Subcutaneous abdominal adipose tissue (tissue), 5 donors: ENCODE data around the gene ABCC5.

Experiments
- H3K27ac ChIP-seq: one replicate; pipeline ENCODE4 v1.7.0; 2013; ENCODE audit warnings: low read depth, mild to moderate bottlenecking, inconsistent platforms, low read length, moderate library complexity
- H3K27me3 ChIP-seq, 5 donors: one replicate each; pipeline ENCODE4 v1.7.0; 2013; ENCODE audit warnings: low read length in 5 of 5, inconsistent platforms in 1 of 5; ENCODE audit not compliant: control insufficient read depth in 5 of 5, insufficient read depth in 4 of 5
- H3K36me3 ChIP-seq, 5 donors: one replicate each; pipeline ENCODE4 v1.7.0; 2013; ENCODE audit warnings: low read length in 5 of 5; ENCODE audit not compliant: control insufficient read depth in 5 of 5, insufficient read depth in 5 of 5
- H3K4me1 ChIP-seq, 5 donors: one replicate each; pipeline ENCODE4 v1.7.0; 2013; ENCODE audit warnings: low read length in 5 of 5, mild to moderate bottlenecking in 3 of 5, moderate library complexity in 1 of 5; ENCODE audit not compliant: control insufficient read depth in 5 of 5, insufficient read depth in 5 of 5
- H3K4me3 ChIP-seq, 5 donors: one replicate each; pipeline ENCODE4 v1.7.0; 2013; ENCODE audit warnings: low read length in 5 of 5, low read depth in 1 of 5
- H3K9ac ChIP-seq, 5 donors: one replicate each; pipeline ENCODE4 v1.7.0; 2013; ENCODE audit warnings: low read length in 5 of 5, mild to moderate bottlenecking in 4 of 5, moderate library complexity in 3 of 5
- H3K9me3 ChIP-seq, 5 donors: one replicate each; pipeline ENCODE4 v1.7.0; 2013; ENCODE audit warnings: low read length in 5 of 5; ENCODE audit not compliant: control insufficient read depth in 5 of 5
- donor health status: healthy.
- donor health status: healthy.
- donor health status: healthy.
- donor health status: healthy.
- donor health status: healthy.

ABCC5 gene

DNA sequence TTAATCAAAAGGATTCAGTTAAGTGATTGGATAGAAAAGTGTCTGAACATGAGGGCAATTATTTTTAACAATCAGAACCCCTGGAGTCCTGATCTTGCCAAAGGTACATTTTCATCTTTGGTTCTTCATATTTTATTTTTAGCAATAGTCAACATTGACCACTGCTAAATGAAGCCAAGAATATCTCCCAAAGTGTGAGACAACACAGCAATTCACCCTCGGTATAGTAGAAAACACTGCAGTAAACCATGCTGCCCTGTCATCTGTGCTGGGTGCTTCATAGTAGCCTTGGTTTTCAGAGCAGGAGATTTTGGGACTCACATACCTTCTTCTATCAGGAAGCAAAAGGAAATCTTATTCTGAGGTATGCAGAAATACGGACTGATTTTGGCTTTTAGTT is 85.8 kb downstream of the ABCC5 start:
- Histone ChIP-seq H3K27me3 (no peaks in the 10 kb centered on the region), H3K9me3 (no peaks in the 10 kb centered on the region), H3K9ac (no peak overlapping the region), H3K27ac (no peak overlapping the region), H3K36me3 (peaks cover 3 to 76% (median 36%) of the 10 kb centered on the region in 5 donors), H3K4me3 (no peak overlapping the region), H3K4me1 (no peaks in the 10 kb centered on the region)

DNA sequence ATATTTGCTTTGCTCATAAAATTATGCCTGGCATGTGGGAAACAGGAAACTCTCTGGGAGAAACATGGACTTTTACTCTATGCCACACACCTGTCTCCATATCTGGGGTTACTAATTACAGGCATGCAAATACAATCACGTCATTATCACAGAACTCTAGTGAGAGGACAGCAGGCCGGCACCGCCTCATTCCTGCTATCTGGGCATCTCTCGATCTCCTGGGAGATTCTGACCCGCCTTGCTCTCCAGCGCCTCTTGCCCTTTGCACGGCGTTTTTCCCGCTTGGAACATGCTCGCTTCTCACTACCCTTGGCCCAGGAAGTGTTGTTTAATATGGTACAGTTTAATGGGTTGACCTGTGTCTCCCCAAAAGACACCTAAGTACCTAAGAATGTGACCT is 87.6 kb downstream of the ABCC5 start:
- no peak overlapping the region for H3K9ac ChIP-seq
- no peaks in the 10 kb centered on the region for H3K27me3 ChIP-seq
- no peaks in the 10 kb centered on the region for H3K9me3 ChIP-seq
- no peak overlapping the region for H3K4me3 ChIP-seq
- no peak overlapping the region for H3K27ac ChIP-seq
- H3K4me1 ChIP-seq = no peaks in the 10 kb centered on the region
- H3K36me3 ChIP-seq = peaks cover 5 to 66% (median 32%) of the 10 kb centered on the region in 5 donors

DNA sequence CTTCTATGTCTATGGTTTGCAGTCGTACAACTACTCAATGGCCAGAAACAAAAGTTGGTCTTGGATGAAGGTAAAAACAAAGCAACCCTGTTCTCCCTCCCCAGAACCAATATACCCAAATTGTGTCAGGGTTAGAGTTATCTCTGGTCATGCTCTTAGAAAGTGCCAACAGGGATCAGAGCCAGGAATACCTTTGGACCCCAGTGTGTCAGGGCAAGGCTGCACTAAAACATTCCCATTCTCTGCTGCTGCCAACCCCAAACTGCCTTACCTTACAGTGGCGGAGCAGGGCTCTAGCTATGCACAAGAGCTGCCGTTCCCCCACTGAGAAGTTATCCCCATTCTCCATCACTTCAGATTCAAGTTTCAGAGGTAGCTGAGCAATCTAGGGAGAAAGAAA is 90.6 kb downstream of the ABCC5 start:
- Histone ChIP-seq H3K9ac (no peak overlapping the region), H3K27ac (no peak overlapping the region), H3K27me3 (no peaks in the 10 kb centered on the region), H3K9me3 (no peaks in the 10 kb centered on the region), H3K4me1 (no peaks in the 10 kb centered on the region), H3K36me3 (peaks cover 10 to 73% (median 41%) of the 10 kb centered on the region in 5 donors), H3K4me3 (no peak overlapping the region)

DNA sequence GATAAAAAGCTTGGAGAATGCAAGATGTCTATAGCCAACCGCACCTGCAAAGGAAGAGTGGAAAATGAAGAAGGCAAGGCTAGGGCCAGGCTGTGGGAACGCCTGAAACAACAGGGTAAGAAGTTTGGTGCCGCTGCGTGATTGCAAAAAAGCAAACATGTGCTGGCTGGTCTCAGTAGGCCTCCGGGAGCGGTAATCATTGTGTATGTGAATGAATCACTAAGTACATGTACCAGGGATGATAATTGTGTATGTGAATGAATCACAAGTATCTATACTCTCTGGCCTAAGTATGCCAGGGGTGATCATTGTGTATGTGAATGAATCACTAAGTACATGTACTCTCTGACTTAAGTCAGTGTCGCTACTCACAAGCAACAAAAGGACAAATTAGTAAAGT is 92.7 kb downstream of the ABCC5 start:
- H3K27me3 ChIP-seq = no peaks in the 10 kb centered on the region
- no peaks in the 10 kb centered on the region for H3K9me3 ChIP-seq
- no peak overlapping the region for H3K4me3 ChIP-seq
- no peaks in the 10 kb centered on the region for H3K4me1 ChIP-seq
- H3K27ac ChIP-seq = no peak overlapping the region
- peaks cover 10 to 70% (median 53%) of the 10 kb centered on the region in 5 donors for H3K36me3 ChIP-seq
- no peak overlapping the region for H3K9ac ChIP-seq

DNA sequence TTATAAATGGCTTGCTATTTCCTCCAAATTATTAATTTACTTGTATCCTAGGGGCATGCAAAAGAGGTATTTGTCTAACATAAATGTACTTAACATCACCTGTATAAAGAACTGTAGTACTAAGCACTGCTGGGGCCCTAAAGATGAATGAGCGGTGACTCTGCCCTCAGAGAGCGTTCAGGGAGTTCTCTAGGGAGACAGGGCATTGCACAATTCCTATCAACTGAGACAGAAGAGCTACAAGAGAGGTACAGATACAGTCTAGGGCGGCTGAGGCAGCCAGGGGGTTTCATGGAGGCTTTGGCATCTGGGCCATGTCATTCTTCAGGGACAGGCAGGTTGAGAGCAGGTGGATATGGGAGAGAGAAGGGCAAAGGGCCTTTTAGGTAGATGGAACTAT is 93.1 kb downstream of the ABCC5 start:
- H3K36me3 ChIP-seq = peaks cover 10 to 70% (median 57%) of the 10 kb centered on the region in 5 donors
- H3K9ac ChIP-seq = no peak overlapping the region
- no peak overlapping the region for H3K27ac ChIP-seq
- no peaks in the 10 kb centered on the region for H3K27me3 ChIP-seq
- H3K4me1 ChIP-seq = no peaks in the 10 kb centered on the region
- no peak overlapping the region for H3K4me3 ChIP-seq
- no peaks in the 10 kb centered on the region for H3K9me3 ChIP-seq

DNA sequence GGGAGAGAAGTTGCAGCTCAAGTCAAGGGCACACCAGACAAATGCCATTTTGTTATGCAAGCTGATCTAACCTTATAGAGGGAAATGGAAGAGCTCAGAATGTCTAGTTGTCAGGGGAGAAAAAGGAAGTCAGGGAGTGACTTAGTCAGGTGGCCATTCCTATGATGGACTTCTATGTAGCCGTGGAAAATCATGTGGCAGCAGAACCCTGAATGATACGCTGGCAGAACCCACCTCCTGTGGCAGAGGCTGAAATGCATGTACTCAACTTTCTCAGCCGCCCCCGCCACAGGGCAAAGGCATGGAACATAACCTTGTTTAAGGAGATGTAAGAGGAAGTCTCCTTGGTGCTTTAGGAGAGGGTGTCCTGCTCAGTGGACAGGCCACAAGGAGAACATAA is 95.3 kb downstream of the ABCC5 start:
- no peak overlapping the region for H3K27ac ChIP-seq
- H3K4me3 ChIP-seq = no peak overlapping the region
- H3K9ac ChIP-seq = no peak overlapping the region
- H3K36me3 ChIP-seq = peaks cover 8 to 58% (median 47%) of the 10 kb centered on the region in 5 donors
- no peaks in the 10 kb centered on the region for H3K4me1 ChIP-seq
- H3K27me3 ChIP-seq = no peaks in the 10 kb centered on the region
- no peaks in the 10 kb centered on the region for H3K9me3 ChIP-seq

DNA sequence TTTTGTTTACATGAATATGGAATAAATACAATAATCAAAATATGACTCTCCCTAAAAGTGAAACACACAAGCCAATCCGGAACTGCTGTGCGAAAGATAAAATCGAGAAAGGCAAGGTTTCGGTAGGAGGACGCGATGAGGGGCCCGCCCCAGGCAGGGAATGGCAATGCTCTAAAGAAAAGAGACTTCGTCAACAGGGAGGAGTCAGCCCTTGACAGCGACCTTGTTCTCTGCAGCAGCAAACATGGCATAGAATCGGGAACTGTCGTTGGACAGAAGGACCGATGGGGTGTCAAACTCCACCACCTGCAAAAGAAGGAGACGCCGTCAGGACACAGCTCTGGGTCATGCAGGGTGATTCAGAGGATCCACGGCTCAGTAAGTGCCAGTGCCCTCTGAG is 96.6 kb downstream of the ABCC5 start:
- Histone ChIP-seq H3K9me3 (no peaks in the 10 kb centered on the region), H3K27me3 (no peaks in the 10 kb centered on the region), H3K27ac (no peak overlapping the region), H3K9ac (no peak overlapping the region), H3K36me3 (peaks cover 6 to 52% (median 41%) of the 10 kb centered on the region in 5 donors), H3K4me1 (no peaks in the 10 kb centered on the region), H3K4me3 (no peak overlapping the region)

DNA sequence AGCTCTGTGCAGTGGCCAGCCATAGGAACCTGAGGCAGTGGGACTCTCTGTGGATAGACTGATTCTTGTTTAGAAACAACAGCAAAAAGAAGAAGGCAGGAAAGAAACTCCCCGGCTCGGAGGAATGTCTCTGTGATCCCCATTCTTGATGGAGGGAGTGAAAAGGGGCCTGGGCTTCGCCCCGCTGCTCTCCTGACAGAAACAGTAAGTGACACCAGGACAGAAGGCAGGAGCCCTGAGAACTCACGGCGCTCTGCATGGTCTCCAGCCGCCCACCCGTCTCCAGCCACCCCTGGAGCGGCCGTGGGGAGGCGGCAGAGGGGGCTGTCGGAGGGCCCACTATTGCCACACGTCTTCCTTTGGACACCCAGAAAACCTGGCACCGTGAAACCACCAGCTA is 97.3 kb downstream of the ABCC5 start:
- Histone ChIP-seq H3K9ac (no peak overlapping the region), H3K9me3 (no peaks in the 10 kb centered on the region), H3K4me3 (no peak overlapping the region), H3K27me3 (no peaks in the 10 kb centered on the region), H3K36me3 (peaks cover 6 to 50% (median 40%) of the 10 kb centered on the region in 5 donors), H3K27ac (no peak overlapping the region), H3K4me1 (peaks cover 0 to 2% (median 0%) of the 10 kb centered on the region in 5 donors)

DNA sequence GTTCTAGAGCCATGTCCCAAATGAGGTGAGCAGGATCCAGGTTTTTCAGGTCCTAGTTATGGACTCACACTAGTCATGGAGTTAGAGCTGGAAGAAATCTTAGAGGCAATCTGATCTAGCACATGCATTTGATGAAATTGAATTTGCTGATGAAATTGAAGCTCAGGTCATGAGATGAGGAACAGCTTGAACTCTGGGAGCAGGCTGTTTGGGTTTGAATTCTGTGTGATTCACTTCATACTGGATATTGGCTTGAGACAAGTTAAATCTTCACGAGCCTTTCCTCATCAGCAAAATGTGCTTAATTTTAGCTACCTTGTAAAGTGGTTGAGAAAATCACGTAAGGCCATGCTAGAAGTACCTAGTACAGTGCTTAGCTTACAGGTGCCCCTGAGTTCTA is 99.5 kb downstream of the ABCC5 start:
- H3K9ac ChIP-seq = no peak overlapping the region
- H3K4me3 ChIP-seq = no peak overlapping the region
- no peaks in the 10 kb centered on the region for H3K9me3 ChIP-seq
- no peaks in the 10 kb centered on the region for H3K27me3 ChIP-seq
- H3K36me3 ChIP-seq = peaks cover 0 to 30% (median 26%) of the 10 kb centered on the region in 5 donors
- H3K27ac ChIP-seq = no peak overlapping the region
- H3K4me1 ChIP-seq = peaks cover 0 to 11% (median 5%) of the 10 kb centered on the region in 5 donors

DNA sequence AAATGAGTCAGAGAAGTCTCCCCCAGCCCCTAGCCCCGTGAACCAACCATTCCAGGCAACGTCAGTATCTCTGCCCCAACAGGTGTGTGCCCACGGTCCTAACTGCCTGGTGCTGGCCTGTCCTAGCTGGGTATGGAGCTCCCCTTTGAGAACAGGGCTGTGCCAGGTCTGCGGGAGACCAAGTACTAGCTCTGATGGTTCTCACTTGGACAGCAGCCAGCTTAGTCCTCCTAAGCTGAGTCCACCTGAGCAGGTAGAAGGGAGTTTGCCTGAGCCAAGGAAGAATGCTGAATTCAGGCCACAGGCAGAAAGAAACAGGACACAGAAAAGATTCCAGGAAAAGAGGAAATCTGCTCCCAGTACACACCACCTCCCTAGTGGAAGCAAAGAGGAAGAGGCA is 99.9 kb downstream of the ABCC5 start:
- Histone ChIP-seq H3K4me1 (peaks cover 0 to 11% (median 8%) of the 10 kb centered on the region in 5 donors), H3K9ac (no peak overlapping the region), H3K27me3 (no peaks in the 10 kb centered on the region), H3K36me3 (peaks cover 0 to 26% (median 24%) of the 10 kb centered on the region in 5 donors), H3K4me3 (no peak overlapping the region), H3K27ac (no peak overlapping the region), H3K9me3 (no peaks in the 10 kb centered on the region)

DNA sequence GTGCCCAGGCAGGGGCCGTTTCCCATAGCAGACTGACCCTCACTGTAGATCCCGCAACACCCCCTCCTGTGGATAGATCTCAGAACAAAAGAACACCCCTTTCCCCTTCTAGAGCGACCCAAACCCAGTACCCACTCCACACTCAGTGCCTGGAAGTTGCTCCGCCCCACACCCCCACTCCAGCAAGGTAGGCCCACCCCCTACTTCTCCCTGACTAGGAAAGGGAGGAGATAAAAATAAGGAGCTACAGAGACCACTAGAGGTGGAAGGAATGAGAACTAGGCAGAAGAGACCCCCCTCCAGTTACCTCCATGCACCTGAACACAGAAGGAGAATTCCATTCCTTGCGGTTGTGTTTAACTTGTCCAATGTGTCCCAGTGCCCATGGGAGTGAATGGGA is 102.8 kb downstream of the ABCC5 start:
- Histone ChIP-seq H3K27me3 (no peaks in the 10 kb centered on the region), H3K4me1 (peaks cover 0 to 11% (median 8%) of the 10 kb centered on the region in 5 donors), H3K27ac (no peak overlapping the region), H3K9ac (no peak overlapping the region), H3K4me3 (no peak overlapping the region), H3K9me3 (no peaks in the 10 kb centered on the region), H3K36me3 (peaks cover 0 to 6% (median 4%) of the 10 kb centered on the region in 5 donors)
